HL-60 (cell line): ENCODE data around the gene EYA2.

Experiments used
- GABPA ChIP-seq: IDR thresholded peaks from 2 replicates; pipeline ENCODE4 v1.6.1; 2012; ENCODE audit warnings: low read depth
- POLR2AphosphoS5 ChIP-seq: IDR thresholded peaks from 2 replicates; pipeline ENCODE4 v1.6.1; 2012; ENCODE audit warnings: low read depth
- REST ChIP-seq: IDR thresholded peaks from 2 replicates; pipeline ENCODE4 v1.6.1; 2012; ENCODE audit warnings: low read depth; ENCODE audit not compliant: insufficient replicate concordance
- SPI1 ChIP-seq: IDR thresholded peaks from 2 replicates; pipeline ENCODE4 v1.6.1; 2012; ENCODE audit warnings: low read depth, mild to moderate bottlenecking, borderline replicate concordance
- TF ChIP-seq, protein P1 (sequence below): IDR thresholded peaks from one replicate; pipeline ENCODE4 v1.5.1; 2011; ENCODE audit warnings: low read length, control low read depth, inconsistent platforms; ENCODE audit not compliant: insufficient read depth

GRCh38 chr20:47032933-47033578, 138.4 kb downstream of the EYA2 start:
- TF ChIP-seq, protein P1, sequence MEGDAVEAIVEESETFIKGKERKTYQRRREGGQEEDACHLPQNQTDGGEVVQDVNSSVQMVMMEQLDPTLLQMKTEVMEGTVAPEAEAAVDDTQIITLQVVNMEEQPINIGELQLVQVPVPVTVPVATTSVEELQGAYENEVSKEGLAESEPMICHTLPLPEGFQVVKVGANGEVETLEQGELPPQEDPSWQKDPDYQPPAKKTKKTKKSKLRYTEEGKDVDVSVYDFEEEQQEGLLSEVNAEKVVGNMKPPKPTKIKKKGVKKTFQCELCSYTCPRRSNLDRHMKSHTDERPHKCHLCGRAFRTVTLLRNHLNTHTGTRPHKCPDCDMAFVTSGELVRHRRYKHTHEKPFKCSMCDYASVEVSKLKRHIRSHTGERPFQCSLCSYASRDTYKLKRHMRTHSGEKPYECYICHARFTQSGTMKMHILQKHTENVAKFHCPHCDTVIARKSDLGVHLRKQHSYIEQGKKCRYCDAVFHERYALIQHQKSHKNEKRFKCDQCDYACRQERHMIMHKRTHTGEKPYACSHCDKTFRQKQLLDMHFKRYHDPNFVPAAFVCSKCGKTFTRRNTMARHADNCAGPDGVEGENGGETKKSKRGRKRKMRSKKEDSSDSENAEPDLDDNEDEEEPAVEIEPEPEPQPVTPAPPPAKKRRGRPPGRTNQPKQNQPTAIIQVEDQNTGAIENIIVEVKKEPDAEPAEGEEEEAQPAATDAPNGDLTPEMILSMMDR = no peak
- TF ChIP-seq REST (no peak), GABPA (no peak), POLR2AphosphoS5 (no peak), SPI1 (no peak)
